ENCODE data around the gene RUNDC3A. TPM values are rescaled to one million over a fixed set of nuclear protein-coding genes. Genes with fewer than 3 reads are reported as not detected.
"Not testable (repeated sequence)": the region's sequence is repeated elsewhere in the genome, so short reads cannot be mapped to it uniquely, and the experiment has no call there.

Gene RUNDC3A
- total and polyA plus RNA-seq, 12 donors, result 1.6 to 133 (median 11.9) TPM

GRCh38 chr17:44361292-44362260, 53.2 kb downstream of the RUNDC3A start:
- TF ChIP-seq, protein P1, sequence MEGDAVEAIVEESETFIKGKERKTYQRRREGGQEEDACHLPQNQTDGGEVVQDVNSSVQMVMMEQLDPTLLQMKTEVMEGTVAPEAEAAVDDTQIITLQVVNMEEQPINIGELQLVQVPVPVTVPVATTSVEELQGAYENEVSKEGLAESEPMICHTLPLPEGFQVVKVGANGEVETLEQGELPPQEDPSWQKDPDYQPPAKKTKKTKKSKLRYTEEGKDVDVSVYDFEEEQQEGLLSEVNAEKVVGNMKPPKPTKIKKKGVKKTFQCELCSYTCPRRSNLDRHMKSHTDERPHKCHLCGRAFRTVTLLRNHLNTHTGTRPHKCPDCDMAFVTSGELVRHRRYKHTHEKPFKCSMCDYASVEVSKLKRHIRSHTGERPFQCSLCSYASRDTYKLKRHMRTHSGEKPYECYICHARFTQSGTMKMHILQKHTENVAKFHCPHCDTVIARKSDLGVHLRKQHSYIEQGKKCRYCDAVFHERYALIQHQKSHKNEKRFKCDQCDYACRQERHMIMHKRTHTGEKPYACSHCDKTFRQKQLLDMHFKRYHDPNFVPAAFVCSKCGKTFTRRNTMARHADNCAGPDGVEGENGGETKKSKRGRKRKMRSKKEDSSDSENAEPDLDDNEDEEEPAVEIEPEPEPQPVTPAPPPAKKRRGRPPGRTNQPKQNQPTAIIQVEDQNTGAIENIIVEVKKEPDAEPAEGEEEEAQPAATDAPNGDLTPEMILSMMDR (IDR thresholded peaks at IDR 0.05), result no peak
- no peak for TF ChIP-seq POLR2A (IDR thresholded peaks at IDR 0.05)
- Histone ChIP-seq H3K9me3 (replicated peaks in 1 of 3) (no peaks in the 10 kb centered on the region), H3K27ac (no peak overlapping the region), H3K36me3 (replicated peaks in 1 of 2) (no peaks in the 10 kb centered on the region), H3K27me3 (no peaks in the 10 kb centered on the region), H3K4me1 (replicated peaks in 1 of 2) (peaks cover 5 to 10% of the 10 kb centered on the region in 2 donors), H3K4me3 (no peak overlapping the region)
- 60 to 65% (median 64%) methylated on average over 9 to 11 of the region's 11 CpGs for WGBS, 4 donors
- intact Hi-C loops (cut with DNase I), result no loop called here
- DNase-seq, result no peak

- WGBS, 4 donors, result 10 to 40% (median 30%) methylated on average over 2 to 11 of the region's 11 CpGs
- H3K27me3 ChIP-seq, result no peaks in the 10 kb centered on the region
- no peak for DNase-seq
- H3K9me3 ChIP-seq (replicated peaks in 1 of 3), result no peaks in the 10 kb centered on the region
- intact Hi-C loops (cut with DNase I), result no loop called here
- no peaks in the 10 kb centered on the region for H3K36me3 ChIP-seq (replicated peaks in 1 of 2)
- peak overlapping the region in 1 of 4 donors; percentile 80 for H3K4me3 ChIP-seq
- no peak overlapping the region for H3K27ac ChIP-seq
- no peak for TF ChIP-seq POLR2A (IDR thresholded peaks at IDR 0.05)
- TF ChIP-seq, protein P1 (IDR thresholded peaks at IDR 0.05), result no peak
- peaks cover 5 to 10% of the 10 kb centered on the region in 2 donors for H3K4me1 ChIP-seq (replicated peaks in 1 of 2)
Observed at GRCh38 chr17:44362459-44362948, 54.1 kb downstream of the RUNDC3A start.

DNA sequence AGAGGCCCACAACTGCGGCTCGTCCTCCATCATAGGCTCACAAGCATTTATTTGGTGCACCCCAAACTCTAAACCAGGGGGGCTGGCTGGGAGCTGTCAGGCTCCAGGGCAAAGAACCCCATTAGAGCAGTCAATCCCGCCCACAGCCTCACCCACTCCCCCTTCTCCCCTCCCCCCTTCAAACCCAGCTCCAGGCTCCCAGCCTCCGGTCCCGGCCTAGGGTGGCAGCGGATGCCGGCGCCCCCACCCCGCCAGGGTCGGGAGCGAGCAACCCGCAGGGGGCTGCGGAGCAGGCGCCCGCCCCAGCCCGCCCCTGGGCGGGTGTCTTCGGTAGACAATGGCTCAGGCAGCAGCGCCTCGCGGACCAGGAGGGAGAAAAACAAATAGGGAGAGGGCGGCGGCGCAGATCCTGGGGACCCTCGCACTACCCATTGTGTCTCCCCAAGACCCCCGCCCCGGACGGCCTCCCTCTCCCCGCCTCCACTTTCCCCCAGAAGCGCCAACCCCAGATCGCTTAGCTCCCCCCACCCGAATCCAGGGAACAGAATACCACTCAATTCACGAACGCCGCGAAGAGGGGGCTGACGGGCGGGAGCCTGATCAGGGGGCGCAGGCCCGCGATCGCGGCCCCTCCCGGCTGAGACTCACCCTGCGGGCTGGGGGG, 54.7 kb downstream of the RUNDC3A start:
- Histone ChIP-seq H3K27ac (peak overlapping the region in 1 of 5 donors; percentile 26), H3K27me3 (no peaks in the 10 kb centered on the region), H3K4me3 (peak overlapping the region in 2 of 4 donors; percentile 37 to 80), H3K36me3 (replicated peaks in 1 of 2) (no peaks in the 10 kb centered on the region), H3K9me3 (replicated peaks in 1 of 3) (no peaks in the 10 kb centered on the region), H3K4me1 (replicated peaks in 1 of 2) (peaks cover 5 to 10% of the 10 kb centered on the region in 2 donors)
- no peak for DNase-seq
- TF ChIP-seq, protein P1 (IDR thresholded peaks at IDR 0.05), result no peak
- no peak for TF ChIP-seq POLR2A (IDR thresholded peaks at IDR 0.05)
- intact Hi-C loops (cut with DNase I), result no loop called here
- 1 to 20% (median 2%) methylated on average over 2 to 45 of the region's 45 CpGs; no CpG with 5 or more reads in 1 of the 4 donors for WGBS, 4 donors

DNA sequence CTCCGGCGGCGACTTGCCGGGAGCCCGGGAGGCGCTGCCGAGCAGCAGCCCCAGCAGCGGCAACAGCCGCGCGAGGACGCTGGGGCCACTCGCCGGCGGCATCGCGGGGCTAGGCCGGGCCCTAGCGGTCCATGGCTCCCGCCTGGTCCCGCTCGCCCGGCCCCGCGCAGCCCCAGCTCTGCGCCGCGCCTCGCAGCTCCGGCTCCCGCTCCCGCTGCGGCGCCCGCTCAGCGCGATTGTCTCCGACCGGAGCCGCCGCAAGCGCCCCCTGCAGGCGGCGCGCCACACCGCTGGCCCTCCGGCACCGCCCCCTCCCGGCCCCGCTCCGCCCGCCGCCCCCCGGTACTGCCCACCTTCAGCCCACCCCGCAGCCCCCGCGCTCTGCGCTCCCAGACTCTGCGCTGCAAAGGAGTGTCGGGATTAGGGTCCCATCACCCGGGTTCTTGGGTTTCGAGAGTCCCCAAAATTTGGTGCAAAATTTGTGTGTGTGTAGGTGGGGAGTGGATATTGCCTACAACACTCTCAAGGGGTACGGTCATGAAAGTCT, 55.3 kb downstream of the RUNDC3A start, which contains the start of gene FAM171A2:
FAM171A2 (minus strand) TSS at position 241 of the 547 bp plus-strand sequence; CDS start at position 102, 139 bp downstream.
- Histone ChIP-seq H3K27me3 (no peaks in the 10 kb centered on the region), H3K4me3 (peak within 1 kb of the TSS in 2 of 4 donors; percentile 37 to 80), H3K36me3 (replicated peaks in 1 of 2) (no peaks in the 10 kb centered on the region), H3K27ac (peak within 1 kb of the TSS in 1 of 5 donors; percentile 26), H3K9me3 (replicated peaks in 1 of 3) (no peaks in the 10 kb centered on the region), H3K4me1 (replicated peaks in 1 of 2) (peaks cover 5 to 10% of the 10 kb centered on the region in 2 donors)
- DNase-seq, result peak in 3 of 7 donors; percentile 42 to 59 (median 54)
- 0 to 1% (median 1%) methylated on average over 8 to 63 of the region's 63 CpGs; no CpG with 5 or more reads in 1 of the 4 donors for WGBS, 4 donors
- intact Hi-C loops (cut with DNase I), result no loop called here
- TF ChIP-seq, protein P1 (IDR thresholded peaks at IDR 0.05), result peak in 3 of 6 experiments; percentile 64 to 89 (median 78)
- TF ChIP-seq POLR2A (IDR thresholded peaks at IDR 0.05), result peak in 1 of 2 donors; percentile 18

GRCh38 chr17:44365051-44365450, 56.6 kb downstream of the RUNDC3A start:
- WGBS, 4 donors, result 66 to 93% (median 78%) methylated on average over 4 to 5 of the region's 5 CpGs
- intact Hi-C loops (cut with DNase I); H3K36me3 ChIP-seq (replicated peaks in 1 of 2); DNase-seq; H3K27me3 ChIP-seq; H3K27ac ChIP-seq; H3K9me3 ChIP-seq (replicated peaks in 1 of 3); H3K4me3 ChIP-seq: not testable (repeated sequence)
- peaks cover 5 to 10% of the 10 kb centered on the region in 2 donors for H3K4me1 ChIP-seq (replicated peaks in 1 of 2)
